HG03280 (cell line): Measurements from ENCODE around the gene VANGL1.

Experiments used
- ATAC-seq: cut with Tn5 transposase; IDR thresholded peaks from one replicate; pipeline ENCODE4 v1.9.1; 2021; ENCODE audit warnings: mild to moderate bottlenecking, moderate library complexity; ENCODE audit not compliant: unreplicated experiment

The VANGL1 gene

DNA sequence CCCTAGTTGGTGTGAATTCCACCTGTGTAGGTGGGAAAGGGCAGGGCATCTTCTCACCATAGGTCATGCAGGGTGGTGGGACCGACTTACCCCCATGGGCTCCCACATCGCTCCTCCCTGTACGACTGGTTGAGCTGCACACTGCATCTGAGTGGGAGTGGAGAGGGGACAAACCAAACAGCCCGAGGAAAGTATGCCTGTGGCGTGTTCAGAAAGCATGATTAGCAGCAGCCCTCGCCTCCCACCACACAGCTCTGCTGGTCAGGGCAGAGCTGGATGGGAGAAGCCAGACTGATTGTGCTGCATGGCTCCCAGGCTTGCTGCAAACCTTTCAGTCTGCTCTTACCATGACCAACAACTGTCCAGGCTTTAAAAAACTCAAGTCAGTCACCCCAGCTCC lies 24.4 kb downstream of the VANGL1 start:
- no peak for ATAC-seq

DNA sequence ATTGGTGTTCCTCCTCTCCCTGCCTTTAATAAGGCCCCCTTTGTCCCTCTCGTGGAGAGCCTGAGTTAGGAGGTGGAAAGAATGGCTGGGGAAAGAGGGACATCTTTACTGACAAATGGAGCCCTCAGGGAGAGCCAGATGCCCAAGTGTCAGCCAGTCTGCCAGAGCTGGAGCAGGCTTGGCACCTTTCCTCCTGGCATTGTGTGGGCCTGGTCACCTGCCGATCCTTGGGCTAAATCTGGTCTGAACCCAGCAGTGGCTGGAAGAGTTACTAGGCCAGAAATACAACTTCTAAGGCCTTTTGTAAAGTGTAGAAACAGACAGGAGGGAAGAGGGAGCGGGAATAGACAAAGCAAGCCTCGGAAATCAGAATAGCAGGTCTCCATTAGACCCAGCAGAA lies 24.9 kb downstream of the VANGL1 start:
- no peak for ATAC-seq

DNA sequence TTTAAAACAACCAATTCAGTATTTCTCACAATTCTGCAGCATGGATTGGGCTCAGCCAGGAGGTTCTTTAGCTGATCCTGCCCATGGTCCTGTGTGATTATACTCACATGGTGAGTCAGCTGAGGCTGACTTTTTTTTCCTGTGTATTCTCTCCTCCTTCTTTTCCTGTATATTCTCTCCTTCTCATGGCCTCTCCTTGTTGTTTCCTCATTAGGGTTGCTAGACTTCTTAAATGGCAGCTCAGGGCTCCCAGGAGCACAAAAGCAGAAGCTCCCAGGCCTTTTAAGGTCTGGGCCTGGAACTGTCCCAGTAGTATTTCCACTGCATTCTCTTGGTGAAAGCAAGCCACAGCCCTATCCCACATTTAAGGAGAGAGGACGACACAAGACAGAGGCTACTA lies 26.8 kb downstream of the VANGL1 start:
- no peak for ATAC-seq

GRCh38 chr1:115669002-115669673 lies 27.4 kb downstream of the VANGL1 start:
- no peak for ATAC-seq

- no peak for ATAC-seq
These were observed 28.1 kb downstream of the VANGL1 start for GRCh38 chr1:115669886-115670285.

DNA sequence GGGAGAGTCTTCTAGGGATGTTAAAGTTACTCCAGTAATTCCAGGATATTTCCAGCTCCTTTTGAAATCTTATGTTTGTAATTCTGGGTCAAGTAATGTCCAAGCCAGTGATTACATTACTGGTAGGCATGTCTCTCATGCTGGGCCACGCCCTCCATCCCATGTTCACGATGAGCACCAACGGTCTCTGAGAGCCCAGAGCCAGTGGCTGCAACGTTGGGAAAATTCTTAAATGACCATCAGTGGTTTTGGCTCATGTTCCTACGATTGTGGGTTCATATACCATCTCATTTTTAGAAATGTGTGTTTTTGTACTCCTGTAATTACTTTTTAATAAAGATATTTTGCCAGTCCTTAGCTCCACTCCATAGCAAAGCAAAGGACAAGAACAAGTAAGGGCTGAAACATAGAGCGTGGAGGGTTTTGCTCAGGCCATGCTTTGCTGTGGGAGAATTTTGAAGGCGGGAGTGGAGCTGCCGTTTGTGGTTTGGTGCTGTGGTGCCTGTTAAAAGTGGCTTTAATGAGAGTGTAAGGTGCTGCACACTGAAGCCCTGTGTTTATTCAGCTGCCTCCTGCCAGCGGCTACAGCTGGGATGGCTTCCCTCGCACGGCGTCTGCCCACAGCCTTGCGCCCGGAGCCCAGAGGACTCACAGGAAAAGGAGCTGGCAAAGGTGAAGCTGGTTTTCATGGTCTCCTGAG lies 28.9 kb downstream of the VANGL1 start:
- no peak for ATAC-seq

DNA sequence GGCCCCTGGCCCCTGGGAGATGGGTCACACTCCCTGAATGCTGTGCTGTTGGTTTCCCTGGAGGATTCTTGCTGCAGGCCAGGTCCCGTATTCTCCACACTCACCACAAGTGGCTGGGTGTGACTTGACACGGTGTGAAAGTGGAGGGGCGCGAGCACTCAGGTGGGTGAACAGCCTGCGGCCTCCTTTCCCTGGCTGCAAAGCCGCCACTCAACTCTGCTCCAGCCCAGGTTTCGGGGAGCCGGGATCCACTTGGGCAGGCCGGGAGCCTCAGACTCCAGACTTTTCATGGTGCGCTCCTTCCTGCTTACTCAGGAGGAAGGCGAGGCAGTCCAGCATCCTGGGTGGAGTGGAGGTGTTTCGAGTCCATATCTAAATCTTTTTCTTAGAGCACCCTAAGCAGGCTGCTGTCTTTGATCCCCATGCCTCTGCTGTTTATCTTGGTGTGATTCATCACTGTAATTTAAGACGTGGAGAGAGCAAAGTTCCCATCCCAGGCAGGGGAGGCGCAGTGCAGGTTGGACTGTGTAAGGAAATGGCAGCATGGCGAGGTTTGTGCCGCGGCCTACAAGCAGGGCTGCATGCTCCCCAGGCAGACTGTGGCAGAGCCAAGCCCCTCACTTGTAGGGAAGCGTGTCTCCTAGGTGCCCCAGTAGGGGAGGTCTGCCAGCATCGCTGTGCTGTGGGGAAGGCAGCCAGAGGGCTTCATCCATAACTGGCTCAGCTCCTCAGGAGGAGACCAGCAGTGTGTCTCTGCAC lies 29.6 kb downstream of the VANGL1 start:
- ATAC-seq = no peak

DNA sequence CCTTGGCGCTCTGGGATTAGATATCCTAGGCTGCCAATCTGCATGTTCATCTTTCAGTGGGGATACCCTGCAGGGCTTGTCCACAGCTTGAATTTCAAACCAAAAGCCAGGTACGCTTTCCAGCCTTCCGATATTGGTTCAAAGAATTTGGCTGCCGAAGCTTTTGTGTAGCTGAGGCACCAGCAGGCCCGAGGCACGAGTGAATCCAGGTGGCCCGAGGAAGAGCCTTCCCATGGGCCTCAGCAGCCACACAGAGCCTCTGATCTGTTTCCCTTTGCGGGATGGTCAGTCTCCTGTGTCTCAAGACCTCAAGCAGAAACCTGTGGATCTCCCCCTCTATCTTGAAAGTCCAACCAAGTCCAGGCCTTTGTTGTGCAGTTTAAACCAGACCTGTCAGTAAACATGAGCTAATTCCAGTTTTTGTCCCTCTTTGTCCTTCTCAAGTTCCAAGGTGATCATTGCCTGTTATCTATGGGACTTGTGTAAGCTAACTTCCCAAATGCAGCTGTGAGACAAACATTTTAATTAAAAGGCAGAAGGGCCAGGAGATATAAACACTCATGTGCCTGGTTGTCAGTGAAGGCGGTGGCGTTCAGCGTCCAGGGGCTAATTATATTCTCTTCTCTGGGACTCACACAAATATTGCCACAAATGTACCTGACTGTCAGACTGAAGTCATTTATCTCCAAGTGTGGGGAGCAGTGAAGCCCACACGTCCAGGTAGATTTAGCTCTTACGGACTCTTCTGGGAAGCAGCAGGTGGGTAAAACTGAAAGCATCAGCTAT lies 30.6 kb downstream of the VANGL1 start:
- no peak for ATAC-seq

DNA sequence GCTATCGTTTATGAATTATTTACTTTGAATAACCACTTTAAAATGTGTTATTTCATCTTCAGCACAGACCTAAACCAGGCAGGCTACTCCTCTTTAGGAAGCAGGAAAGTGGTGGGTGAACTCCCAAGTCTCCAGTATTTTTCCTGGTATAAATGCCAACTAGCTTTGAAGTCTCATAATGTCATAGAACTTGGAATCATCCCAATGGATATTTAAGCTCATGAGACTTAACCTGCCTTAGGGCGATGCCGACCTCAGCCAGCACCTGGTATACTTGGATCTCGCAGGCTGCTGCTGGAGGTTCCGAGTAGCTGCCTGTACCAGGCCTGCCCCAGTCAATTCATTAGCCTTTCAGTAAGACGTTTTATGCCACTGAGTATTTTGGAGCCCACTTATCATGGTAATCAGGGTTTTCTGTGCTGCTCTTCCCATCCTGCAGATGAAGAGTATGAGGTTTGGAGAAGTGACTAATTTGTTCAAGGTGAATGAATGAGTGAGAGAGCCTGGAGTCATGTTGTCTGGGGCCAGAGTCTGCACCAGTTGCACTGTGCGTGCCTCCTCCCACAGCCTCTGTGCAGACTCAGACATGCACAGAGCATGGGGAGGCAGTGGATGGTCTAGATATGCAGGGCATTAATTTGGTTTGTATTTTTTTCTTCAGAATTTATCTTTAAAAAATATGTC lies 34.9 kb downstream of the VANGL1 start:
- no peak for ATAC-seq

DNA sequence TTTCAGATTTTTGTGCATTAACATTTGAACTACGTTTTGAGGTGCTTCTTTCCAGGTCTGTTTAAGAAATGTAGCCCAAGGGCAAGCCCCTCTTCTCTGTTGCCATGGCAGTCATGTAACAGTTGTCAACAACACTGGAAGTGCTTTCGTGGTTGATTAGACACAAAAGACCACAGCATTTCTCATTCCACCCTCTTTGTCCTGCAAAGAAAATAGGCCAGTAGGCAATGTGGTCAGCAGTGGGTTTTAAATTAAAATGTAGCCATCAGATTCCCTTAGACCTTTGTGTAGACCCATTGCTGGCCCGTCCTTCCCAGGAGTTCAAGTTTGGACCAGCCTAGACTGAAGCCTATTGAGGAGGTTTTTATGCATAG lies 35.4 kb downstream of the VANGL1 start:
- no peak for ATAC-seq

DNA sequence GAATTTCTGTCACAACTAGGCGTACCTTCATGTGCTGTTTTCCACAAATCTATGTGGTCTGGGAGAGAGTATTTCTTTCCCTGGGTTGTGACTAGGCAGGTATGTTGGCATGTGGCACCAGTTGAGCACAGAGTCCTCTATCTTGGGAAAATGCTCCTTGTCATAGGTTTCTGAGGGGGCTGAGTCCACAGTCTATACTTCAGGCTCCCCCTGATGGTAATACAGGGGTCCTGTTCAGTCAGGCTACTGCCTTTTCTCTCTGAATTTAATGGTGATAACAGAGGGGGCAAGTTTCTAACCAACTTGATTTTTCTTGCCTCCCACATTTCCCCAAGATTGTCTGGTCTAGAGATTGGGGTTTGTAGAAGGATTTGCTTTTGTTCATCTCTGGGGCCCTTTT lies 35.8 kb downstream of the VANGL1 start:
- no peak for ATAC-seq

- ATAC-seq = no peak
These were observed 36.4 kb downstream of the VANGL1 start for GRCh38 chr1:115678141-115678540.

DNA sequence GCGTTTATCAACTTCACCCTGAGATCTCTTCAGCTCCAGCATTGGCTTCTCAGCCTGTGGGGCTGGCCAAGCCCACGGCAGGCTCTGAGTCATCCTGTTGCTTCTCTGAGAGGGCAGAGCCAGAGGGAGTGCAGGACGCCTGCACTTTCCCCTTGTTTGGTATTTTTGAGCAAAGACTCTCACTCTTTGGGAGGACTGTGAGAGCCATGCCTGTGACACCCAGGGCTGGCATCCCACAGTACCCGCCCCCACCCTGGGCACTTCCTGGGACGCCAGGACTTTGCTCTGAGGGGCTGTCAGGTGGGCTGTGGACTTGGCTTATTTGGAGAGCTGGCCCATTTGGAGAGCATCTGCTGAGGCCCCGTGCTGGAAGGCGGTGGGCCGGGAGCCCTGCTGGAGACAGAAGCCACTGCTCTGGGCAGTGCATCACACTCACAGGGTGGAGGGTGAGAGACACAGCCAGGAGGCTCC lies 37.4 kb downstream of the VANGL1 start:
- ATAC-seq = no peak

GRCh38 chr1:115680730-115681111 lies 39.0 kb downstream of the VANGL1 start:
- ATAC-seq = no peak

DNA sequence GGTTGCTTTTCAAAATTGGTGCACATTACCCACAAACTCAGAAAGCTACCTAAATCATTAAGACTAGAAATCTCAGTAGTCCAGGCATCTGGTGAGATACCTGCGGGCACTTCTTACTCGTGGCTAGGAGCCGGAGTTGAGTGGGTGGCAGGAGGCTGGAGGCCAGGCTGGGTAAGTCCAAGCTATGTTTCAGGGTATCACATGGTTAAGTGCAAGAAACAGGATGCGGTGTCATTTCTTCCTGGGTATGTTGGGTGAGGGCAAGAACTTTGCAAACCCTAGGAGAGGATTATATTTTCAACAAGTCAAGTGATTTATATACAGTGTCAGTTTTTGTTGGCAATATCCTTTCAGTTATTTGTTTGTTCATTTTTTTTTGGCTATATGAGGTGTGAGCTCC lies 41.0 kb downstream of the VANGL1 start:
- no peak for ATAC-seq

DNA sequence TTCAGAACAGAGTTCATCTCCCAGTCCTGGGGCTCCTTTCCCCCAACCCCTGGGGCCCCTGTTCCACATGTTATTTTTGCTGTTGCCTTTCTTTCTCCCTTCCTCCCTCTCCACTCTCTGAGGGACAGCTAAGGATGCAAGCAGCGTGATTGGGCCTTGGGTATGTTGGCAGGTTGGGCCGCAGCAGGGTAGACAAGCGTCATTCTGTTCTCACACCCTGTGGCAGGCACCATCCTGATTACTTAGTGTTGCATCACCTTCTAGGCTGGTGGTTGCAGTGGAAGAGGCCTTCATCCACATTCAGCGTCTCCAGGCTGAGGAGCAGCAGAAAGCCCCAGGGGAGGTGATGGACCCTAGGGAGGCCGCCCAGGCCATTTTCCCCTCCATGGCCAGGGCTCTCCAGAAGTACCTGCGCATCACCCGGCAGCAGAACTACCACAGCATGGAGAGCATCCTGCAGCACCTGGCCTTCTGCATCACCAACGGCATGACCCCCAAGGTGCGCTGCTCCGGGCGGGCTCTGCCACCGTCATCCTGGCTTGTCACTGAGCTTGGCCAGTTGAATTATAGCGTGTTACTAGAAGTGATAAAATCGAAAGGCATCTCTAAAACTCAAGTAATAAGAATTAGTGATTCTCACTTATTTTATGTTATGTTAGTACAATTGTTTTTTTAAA lies 43.4 kb downstream of the VANGL1 start:
- ATAC-seq = no peak

DNA sequence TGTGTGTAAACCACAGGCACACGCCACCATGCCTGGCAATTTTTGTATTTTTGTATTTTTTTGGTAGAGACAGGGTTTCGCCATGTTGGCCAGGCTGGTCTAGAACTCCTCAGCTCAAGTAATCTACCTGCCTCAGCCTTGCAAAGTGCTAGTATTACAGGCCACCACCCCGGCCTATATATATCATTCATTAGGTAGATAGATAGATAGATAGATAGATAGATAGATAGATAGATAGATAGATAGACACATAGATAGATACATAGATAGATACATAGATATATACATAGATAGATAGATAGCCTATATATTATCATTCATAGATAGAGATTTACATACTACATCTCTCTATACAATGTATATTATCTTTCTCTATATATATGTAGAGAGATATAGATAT lies 46.0 kb downstream of the VANGL1 start:
- ATAC-seq = no peak

GRCh38 chr1:115690972-115691371 lies 49.2 kb downstream of the VANGL1 start:
- no peak for ATAC-seq

DNA sequence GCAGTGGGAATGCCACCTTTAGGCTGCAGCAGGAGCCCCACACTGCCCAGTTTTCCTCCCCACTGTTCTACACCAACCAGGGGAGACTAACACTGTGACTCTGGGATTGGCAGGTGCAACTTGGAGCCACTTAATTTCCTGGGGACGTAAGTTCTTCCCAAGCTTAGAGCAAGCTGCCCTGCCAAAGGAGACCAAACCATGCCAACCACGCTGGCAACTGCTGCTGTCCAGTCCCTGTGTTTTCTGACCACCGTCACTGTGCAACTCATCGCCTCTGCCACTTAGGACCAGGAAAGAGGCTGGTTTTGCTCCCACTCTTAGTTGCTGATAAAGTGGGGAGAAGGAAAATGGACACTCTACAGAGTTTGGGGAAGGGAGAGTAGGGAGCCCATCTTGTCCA lies 50.5 kb downstream of the VANGL1 start:
- ATAC-seq = no peak

GRCh38 chr1:115694805-115695204 lies 53.0 kb downstream of the VANGL1 start:
- no peak for ATAC-seq
